ENCODE results near the gene BBS9.
"Not testable (repeated sequence)": the region's sequence is repeated elsewhere in the genome, so short reads cannot be mapped to it uniquely, and the experiment has no call there.

BBS9 gene

DNA sequence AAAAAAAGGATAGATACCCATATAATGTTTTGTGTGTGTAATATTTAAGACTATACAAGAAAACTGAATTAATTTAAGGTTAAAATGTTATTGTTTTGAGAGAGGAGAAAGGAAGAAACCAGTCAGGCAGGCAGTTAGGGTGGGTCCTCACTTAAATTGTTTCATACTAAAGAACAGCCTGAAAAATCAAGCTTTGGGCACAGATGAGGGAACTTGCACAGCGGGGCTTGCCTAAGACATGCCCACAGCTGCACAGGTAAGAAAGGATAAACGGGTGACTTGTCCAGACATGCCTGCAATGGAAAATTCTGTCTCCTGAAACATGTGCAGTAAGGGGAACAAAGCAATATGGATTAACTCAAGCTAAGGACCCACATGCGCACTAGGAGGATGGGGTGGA lies 158.4 kb downstream of the BBS9 start:
- TF ChIP-seq, protein P1, sequence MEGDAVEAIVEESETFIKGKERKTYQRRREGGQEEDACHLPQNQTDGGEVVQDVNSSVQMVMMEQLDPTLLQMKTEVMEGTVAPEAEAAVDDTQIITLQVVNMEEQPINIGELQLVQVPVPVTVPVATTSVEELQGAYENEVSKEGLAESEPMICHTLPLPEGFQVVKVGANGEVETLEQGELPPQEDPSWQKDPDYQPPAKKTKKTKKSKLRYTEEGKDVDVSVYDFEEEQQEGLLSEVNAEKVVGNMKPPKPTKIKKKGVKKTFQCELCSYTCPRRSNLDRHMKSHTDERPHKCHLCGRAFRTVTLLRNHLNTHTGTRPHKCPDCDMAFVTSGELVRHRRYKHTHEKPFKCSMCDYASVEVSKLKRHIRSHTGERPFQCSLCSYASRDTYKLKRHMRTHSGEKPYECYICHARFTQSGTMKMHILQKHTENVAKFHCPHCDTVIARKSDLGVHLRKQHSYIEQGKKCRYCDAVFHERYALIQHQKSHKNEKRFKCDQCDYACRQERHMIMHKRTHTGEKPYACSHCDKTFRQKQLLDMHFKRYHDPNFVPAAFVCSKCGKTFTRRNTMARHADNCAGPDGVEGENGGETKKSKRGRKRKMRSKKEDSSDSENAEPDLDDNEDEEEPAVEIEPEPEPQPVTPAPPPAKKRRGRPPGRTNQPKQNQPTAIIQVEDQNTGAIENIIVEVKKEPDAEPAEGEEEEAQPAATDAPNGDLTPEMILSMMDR (IDR thresholded peaks at IDR 0.05; ENCODE audit: control insufficient read depth, insufficient read depth, low read depth, low read length, missing control alignments) = no peak
- no peak for DNase-seq (ENCODE audit: low read depth)

DNA sequence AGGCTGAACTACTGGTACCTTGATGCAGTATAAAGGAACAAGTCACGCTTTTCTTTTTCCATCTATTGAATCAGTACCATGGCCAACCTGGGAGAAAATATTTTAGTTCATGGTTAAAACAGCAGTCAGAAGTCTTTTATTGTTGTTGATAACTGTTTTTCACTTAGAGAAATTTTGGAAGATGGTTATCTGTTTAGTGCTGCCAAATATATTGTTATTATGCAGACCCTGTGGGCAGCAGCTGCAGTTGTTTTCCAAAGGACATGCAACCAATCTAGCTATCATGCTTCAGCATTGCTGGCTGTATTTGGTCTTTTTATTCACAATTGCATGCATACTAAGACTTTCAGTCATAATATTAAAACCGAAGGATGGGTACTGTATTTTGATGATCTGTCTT lies 169.5 kb downstream of the BBS9 start:
- DNase-seq (ENCODE audit: low read depth) = no peak
- no peak overlapping the region for H3K4me3 ChIP-seq (ENCODE audit: control insufficient read depth, low read depth, low read length)
- TF ChIP-seq, protein P1 (IDR thresholded peaks at IDR 0.05; ENCODE audit: control insufficient read depth, insufficient read depth, low read depth, low read length, missing control alignments) = no peak

More for the DNA sequence above, 158.4 kb downstream of the BBS9 start:
- no peak overlapping the region for H3K4me3 ChIP-seq (ENCODE audit: control insufficient read depth, low read depth, low read length)

DNA sequence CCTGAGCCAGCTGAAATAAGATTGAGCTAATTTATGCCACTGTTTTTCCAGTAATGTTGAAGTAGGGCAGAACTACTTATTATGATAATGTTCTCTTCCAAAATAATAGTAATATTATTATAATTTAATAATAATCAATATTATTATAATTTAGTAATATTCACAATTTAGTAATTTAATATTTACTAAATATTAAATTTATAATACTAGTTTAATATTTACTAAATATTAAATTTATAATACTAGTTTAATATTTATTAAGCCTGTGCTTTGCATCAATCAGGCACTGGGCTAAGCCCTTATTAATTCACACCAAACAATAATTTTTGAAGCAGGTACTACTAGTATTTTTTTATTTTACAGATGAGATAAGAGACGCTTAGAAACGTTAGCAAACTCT lies 170.1 kb downstream of the BBS9 start:
- TF ChIP-seq, protein P1 (IDR thresholded peaks at IDR 0.05; ENCODE audit: control insufficient read depth, insufficient read depth, low read depth, low read length, missing control alignments) = no peak
- no peak overlapping the region for H3K4me3 ChIP-seq (ENCODE audit: control insufficient read depth, low read depth, low read length)
- DNase-seq (ENCODE audit: low read depth) = no peak

DNA sequence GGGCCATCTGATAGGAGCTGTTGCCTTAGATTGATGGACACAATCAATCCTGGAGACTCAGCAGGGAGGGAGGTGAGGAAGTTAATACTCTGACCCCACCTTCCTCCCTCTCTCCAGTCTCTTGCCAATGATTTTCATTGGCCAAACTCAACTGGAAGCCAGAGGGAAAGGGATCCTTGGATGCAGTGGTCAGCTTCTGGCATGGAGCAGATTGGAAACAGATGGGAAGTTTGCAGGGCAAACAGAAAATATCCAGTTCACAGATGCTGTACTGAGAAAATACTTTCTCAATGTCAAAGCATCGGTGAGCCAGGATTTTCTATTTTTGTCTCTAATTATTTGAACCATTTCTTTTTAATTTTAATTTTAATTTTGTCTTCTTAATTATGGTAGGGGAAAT lies 170.8 kb downstream of the BBS9 start:
- H3K4me3 ChIP-seq (ENCODE audit: control insufficient read depth, low read depth, low read length) = no peak overlapping the region
- TF ChIP-seq, protein P1 (IDR thresholded peaks at IDR 0.05; ENCODE audit: control insufficient read depth, insufficient read depth, low read depth, low read length, missing control alignments) = no peak
- no peak for DNase-seq (ENCODE audit: low read depth)

DNA sequence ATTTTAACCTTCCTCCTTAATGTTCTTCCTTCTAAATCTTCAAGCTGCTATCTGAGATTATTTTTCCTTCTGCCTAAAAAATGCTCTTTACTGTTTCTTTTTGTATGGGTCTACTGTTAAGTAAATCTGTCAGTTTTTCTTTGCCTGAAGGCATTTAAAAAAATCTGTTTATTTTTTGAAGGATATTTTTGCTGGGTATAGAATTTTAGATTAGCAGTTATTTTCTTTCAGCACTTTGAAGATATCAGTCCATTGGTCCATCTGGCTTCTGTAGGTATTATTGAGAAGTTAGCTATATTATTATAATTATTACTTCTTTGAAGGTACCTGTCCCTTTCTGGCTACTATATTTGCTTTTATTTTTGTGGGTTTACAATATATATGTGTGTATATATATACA lies 171.4 kb downstream of the BBS9 start:
- TF ChIP-seq, protein P1 (IDR thresholded peaks at IDR 0.05; ENCODE audit: control insufficient read depth, insufficient read depth, low read depth, low read length, missing control alignments) = no peak

DNA sequence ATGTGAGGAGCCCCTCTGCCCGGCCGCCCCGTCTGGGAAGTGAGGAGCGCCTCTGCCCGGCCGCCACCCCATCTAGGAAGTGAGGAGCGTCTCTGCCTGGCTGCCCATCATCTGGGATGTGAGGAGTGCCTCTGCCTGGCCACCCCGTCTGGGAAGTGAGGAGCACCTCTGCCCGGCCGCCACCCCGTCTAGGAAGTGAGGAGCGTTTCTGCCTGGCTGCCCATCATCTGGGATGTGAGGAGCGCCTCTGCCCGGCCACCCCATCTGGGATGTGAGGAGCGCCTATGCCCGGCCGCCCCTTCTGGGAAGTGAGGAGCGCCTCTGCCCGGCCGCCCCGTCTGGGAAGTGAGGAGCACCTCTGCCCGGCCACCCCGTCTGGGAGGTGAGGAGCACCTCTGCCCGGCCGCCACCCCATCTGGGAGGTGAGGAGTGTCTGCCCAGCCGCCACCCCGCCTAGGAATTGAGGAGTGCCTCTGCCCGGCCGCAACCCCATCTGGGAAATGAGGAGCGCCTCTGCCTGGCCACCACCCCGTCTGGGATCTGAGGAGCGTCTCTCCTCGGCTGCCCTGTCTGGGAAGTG lies 174.7 kb downstream of the BBS9 start:
- not testable (repeated sequence) for DNase-seq (ENCODE audit: low read depth); H3K4me3 ChIP-seq (ENCODE audit: control insufficient read depth, low read depth, low read length)

More for the DNA sequence above, 171.4 kb downstream of the BBS9 start:
- no peak overlapping the region for H3K4me3 ChIP-seq (ENCODE audit: control insufficient read depth, low read depth, low read length)
- no peak for DNase-seq (ENCODE audit: low read depth)

DNA sequence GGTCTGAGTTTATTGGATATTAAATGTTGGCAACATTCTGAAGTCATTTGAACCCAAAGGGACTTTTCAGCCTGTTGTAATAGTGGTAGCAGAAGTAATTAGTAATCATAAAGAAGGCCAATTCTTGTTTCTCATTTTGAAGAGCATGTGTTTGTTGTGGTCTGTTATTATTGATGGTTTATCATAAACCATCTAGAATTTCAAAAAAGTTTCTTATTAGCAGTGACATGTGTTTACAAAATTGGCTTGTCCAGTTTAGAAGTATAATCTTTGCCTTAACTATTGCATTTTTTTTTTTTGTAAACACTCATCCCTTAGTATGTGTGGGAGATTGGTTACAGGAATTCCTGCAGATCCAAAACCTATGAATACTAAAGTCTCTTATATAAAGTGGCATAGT lies 177.8 kb downstream of the BBS9 start:
- H3K4me3 ChIP-seq (ENCODE audit: control insufficient read depth, low read depth, low read length) = no peak overlapping the region
- TF ChIP-seq, protein P1 (IDR thresholded peaks at IDR 0.05; ENCODE audit: control insufficient read depth, insufficient read depth, low read depth, low read length, missing control alignments) = no peak
- DNase-seq (ENCODE audit: low read depth) = no peak
